Central memory CD8-positive, alpha-beta T cell (primary cell): ENCODE results near the gene DYNC2H1.

ENCODE experiments used
- ATAC-seq: fragments of 150-1000 bp; cut with Tn5 transposase; replicated peaks from 2 replicates; pipeline ENCODE4 v1.10.0; 2022; ENCODE audit warnings: mild to moderate bottlenecking, moderate FRiP score, moderate number of reproducible peaks; ENCODE audit not compliant: poor library complexity, severe bottlenecking; ENCODE audit errors: extremely low read depth
- DNase-seq, 2 donors: peaks; one replicate each; pipeline ENCODE4 v3.0.0; 2021; ENCODE audit warnings: low spot score in 2 of 2
- H3K27ac Mint-ChIP-seq: one replicate; pipeline ENCODE4 v1.8.0; 2022; ENCODE audit warnings: low read depth, mild to moderate bottlenecking, moderate library complexity, mixed read lengths
- H3K27me3 Mint-ChIP-seq: one replicate; pipeline ENCODE4 v1.8.0; 2022; ENCODE audit warnings: mixed read lengths
- H3K36me3 Mint-ChIP-seq: one replicate; pipeline ENCODE4 v1.8.0; 2022; ENCODE audit warnings: mild to moderate bottlenecking, moderate library complexity, mixed read lengths; ENCODE audit not compliant: insufficient read depth
- H3K4me1 Mint-ChIP-seq: one replicate; pipeline ENCODE4 v1.8.0; 2022; ENCODE audit warnings: mixed read lengths
- H3K4me3 Mint-ChIP-seq: one replicate; pipeline ENCODE4 v1.8.0; 2022; ENCODE audit warnings: mild to moderate bottlenecking, moderate library complexity, mixed read lengths
- H3K9me3 Mint-ChIP-seq: one replicate; pipeline ENCODE4 v1.8.0; 2022; ENCODE audit warnings: mixed read lengths

The DYNC2H1 gene

GRCh38 chr11:103108933-103109817, at the start of gene DYNC2H1:
DYNC2H1 (plus strand) TSS chr11:103109426; CDS start chr11:103109575, 149 bp downstream.
- peak; percentile 95 for ATAC-seq
- H3K9me3 Mint-ChIP-seq = no peaks in the 10 kb centered on the region
- peak within 1 kb of the TSS; percentile 80 for H3K27ac Mint-ChIP-seq
- H3K4me1 Mint-ChIP-seq = peaks cover 19% of the 10 kb centered on the region
- H3K27me3 Mint-ChIP-seq = no peaks in the 10 kb centered on the region
- H3K4me3 Mint-ChIP-seq = peak within 1 kb of the TSS; percentile 89
- DNase-seq = peak; percentile 71 to 77
- peaks cover 11% of the 10 kb centered on the region for H3K36me3 Mint-ChIP-seq

GRCh38 chr11:103061656-103062055, 47.6 kb upstream of the DYNC2H1 start:
- Mint-ChIP-seq H3K4me1 (peaks cover under 1% of the 10 kb centered on the region), H3K27ac (no peak overlapping the region), H3K36me3 (peaks cover 32% of the 10 kb centered on the region), H3K27me3 (no peaks in the 10 kb centered on the region), H3K4me3 (no peak overlapping the region), H3K9me3 (no peaks in the 10 kb centered on the region)
- no peak for ATAC-seq
- no peak for DNase-seq

GRCh38 chr11:103067118-103067517, 42.1 kb upstream of the DYNC2H1 start:
- Mint-ChIP-seq H3K27me3 (no peaks in the 10 kb centered on the region), H3K9me3 (no peaks in the 10 kb centered on the region), H3K27ac (no peak overlapping the region), H3K36me3 (peaks cover 20% of the 10 kb centered on the region), H3K4me1 (peaks cover 43% of the 10 kb centered on the region), H3K4me3 (no peak overlapping the region)
- DNase-seq = no peak
- ATAC-seq = no peak

GRCh38 chr11:103069367-103069766, 39.9 kb upstream of the DYNC2H1 start:
- H3K27ac Mint-ChIP-seq = peak overlapping the region; percentile 97
- ATAC-seq = no peak
- peaks cover 21% of the 10 kb centered on the region for H3K36me3 Mint-ChIP-seq
- H3K9me3 Mint-ChIP-seq = no peaks in the 10 kb centered on the region
- peak overlapping the region; percentile 67 for H3K4me3 Mint-ChIP-seq
- no peaks in the 10 kb centered on the region for H3K27me3 Mint-ChIP-seq
- DNase-seq = no peak
- peaks cover 43% of the 10 kb centered on the region for H3K4me1 Mint-ChIP-seq

GRCh38 chr11:103070142-103070541, 39.1 kb upstream of the DYNC2H1 start:
- DNase-seq = no peak
- H3K4me3 Mint-ChIP-seq = peak overlapping the region; percentile 67

GRCh38 chr11:103071008-103071407, 38.2 kb upstream of the DYNC2H1 start:
- H3K36me3 Mint-ChIP-seq = peaks cover 21% of the 10 kb centered on the region
- ATAC-seq (no peak), DNase-seq (no peak)
- peak overlapping the region; percentile 97 for H3K27ac Mint-ChIP-seq
- peaks cover 43% of the 10 kb centered on the region for H3K4me1 Mint-ChIP-seq
- H3K4me3 Mint-ChIP-seq = peak overlapping the region; percentile 67
- no peaks in the 10 kb centered on the region for H3K9me3 Mint-ChIP-seq
- H3K27me3 Mint-ChIP-seq = no peaks in the 10 kb centered on the region

More at GRCh38 chr11:103070142-103070541, 39.1 kb upstream of the DYNC2H1 start:
- Mint-ChIP-seq H3K4me1 (peaks cover 43% of the 10 kb centered on the region), H3K9me3 (no peaks in the 10 kb centered on the region), H3K36me3 (peaks cover 20% of the 10 kb centered on the region), H3K27ac (peak overlapping the region; percentile 97), H3K27me3 (no peaks in the 10 kb centered on the region)
- peak; percentile 83 for ATAC-seq

- Mint-ChIP-seq H3K27ac (no peak overlapping the region), H3K9me3 (no peaks in the 10 kb centered on the region), H3K27me3 (no peaks in the 10 kb centered on the region), H3K36me3 (peaks cover 40% of the 10 kb centered on the region), H3K4me3 (no peak overlapping the region), H3K4me1 (peaks cover 16% of the 10 kb centered on the region)
- ATAC-seq = no peak
- DNase-seq = no peak
Measured at GRCh38 chr11:103076361-103076760, 32.9 kb upstream of the DYNC2H1 start.

GRCh38 chr11:103077554-103077953, 31.7 kb upstream of the DYNC2H1 start:
- DNase-seq = no peak
- Mint-ChIP-seq H3K27ac (no peak overlapping the region), H3K4me1 (peaks cover 16% of the 10 kb centered on the region), H3K9me3 (no peaks in the 10 kb centered on the region), H3K36me3 (peaks cover 39% of the 10 kb centered on the region), H3K27me3 (no peaks in the 10 kb centered on the region), H3K4me3 (no peak overlapping the region)
- no peak for ATAC-seq

- H3K27ac Mint-ChIP-seq = no peak overlapping the region
Measured at GRCh38 chr11:103078710-103079109, 30.5 kb upstream of the DYNC2H1 start.

GRCh38 chr11:103079833-103080232, 29.4 kb upstream of the DYNC2H1 start:
- Mint-ChIP-seq H3K36me3 (peaks cover 33% of the 10 kb centered on the region), H3K4me1 (peaks cover 16% of the 10 kb centered on the region), H3K9me3 (no peaks in the 10 kb centered on the region), H3K27ac (no peak overlapping the region), H3K27me3 (no peaks in the 10 kb centered on the region), H3K4me3 (no peak overlapping the region)
- DNase-seq (no peak), ATAC-seq (no peak)

More at GRCh38 chr11:103078710-103079109, 30.5 kb upstream of the DYNC2H1 start:
- H3K36me3 Mint-ChIP-seq = peaks cover 36% of the 10 kb centered on the region
- no peak overlapping the region for H3K4me3 Mint-ChIP-seq
- peaks cover 16% of the 10 kb centered on the region for H3K4me1 Mint-ChIP-seq
- H3K9me3 Mint-ChIP-seq = no peaks in the 10 kb centered on the region
- no peaks in the 10 kb centered on the region for H3K27me3 Mint-ChIP-seq
- ATAC-seq = no peak
- no peak for DNase-seq

GRCh38 chr11:103085758-103086365, 23.4 kb upstream of the DYNC2H1 start:
- DNase-seq = no peak
- ATAC-seq = no peak
- H3K27me3 Mint-ChIP-seq = no peaks in the 10 kb centered on the region
- H3K4me3 Mint-ChIP-seq = no peak overlapping the region
- peaks cover 26% of the 10 kb centered on the region for H3K4me1 Mint-ChIP-seq
- H3K27ac Mint-ChIP-seq = no peak overlapping the region
- H3K9me3 Mint-ChIP-seq = no peaks in the 10 kb centered on the region
- peaks cover 16% of the 10 kb centered on the region for H3K36me3 Mint-ChIP-seq

- ATAC-seq (no peak), DNase-seq (no peak)
- Mint-ChIP-seq H3K4me1 (peaks cover 32% of the 10 kb centered on the region), H3K27me3 (no peaks in the 10 kb centered on the region), H3K4me3 (no peak overlapping the region), H3K27ac (no peak overlapping the region), H3K36me3 (peaks cover 19% of the 10 kb centered on the region), H3K9me3 (no peaks in the 10 kb centered on the region)
Measured at GRCh38 chr11:103086461-103086860, 22.8 kb upstream of the DYNC2H1 start.
